GM18505 (cell line): ENCODE results near the gene GRID2.
"Not testable (repeated sequence)": the region's sequence is repeated elsewhere in the genome, so short reads cannot be mapped to it uniquely, and the experiment has no call there.

Experiments
- ATAC-seq: cut with Tn5 transposase; IDR thresholded peaks from one replicate; pipeline ENCODE4 v1.9.1; 2021; ENCODE audit not compliant: unreplicated experiment
- POLR2A ChIP-seq: IDR thresholded peaks from 4 replicates; pipeline ENCODE4 v1.6.1; 2011; ENCODE audit warnings: borderline replicate concordance; ENCODE audit not compliant: insufficient read depth, insufficient read length; ENCODE audit errors: extremely low read depth

The GRID2 gene

GRCh38 chr4:93635943-93636342 is 1332.2 kb downstream of the GRID2 start:
- no peak for TF ChIP-seq POLR2A
- no peak for ATAC-seq

DNA sequence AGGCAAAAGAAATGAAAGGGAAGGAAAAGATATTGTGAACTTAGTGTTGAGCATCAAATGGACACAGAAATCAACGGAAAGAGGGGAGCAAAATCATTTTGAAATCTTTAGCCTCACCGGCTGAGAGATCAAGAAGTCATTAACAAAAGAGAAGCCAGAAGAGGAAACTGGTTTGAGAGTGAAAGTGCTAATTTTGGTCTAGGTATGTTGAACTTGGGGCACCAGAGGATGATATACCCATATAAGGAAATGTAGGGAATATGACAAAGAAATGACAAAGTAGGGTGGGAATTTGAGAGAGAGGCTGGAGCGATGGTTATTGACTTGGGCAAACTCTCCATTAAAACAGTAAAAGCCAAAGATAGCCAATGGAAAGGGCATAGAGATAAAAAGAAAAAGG is 1341.4 kb downstream of the GRID2 start:
- no peak for TF ChIP-seq POLR2A
- no peak for ATAC-seq

DNA sequence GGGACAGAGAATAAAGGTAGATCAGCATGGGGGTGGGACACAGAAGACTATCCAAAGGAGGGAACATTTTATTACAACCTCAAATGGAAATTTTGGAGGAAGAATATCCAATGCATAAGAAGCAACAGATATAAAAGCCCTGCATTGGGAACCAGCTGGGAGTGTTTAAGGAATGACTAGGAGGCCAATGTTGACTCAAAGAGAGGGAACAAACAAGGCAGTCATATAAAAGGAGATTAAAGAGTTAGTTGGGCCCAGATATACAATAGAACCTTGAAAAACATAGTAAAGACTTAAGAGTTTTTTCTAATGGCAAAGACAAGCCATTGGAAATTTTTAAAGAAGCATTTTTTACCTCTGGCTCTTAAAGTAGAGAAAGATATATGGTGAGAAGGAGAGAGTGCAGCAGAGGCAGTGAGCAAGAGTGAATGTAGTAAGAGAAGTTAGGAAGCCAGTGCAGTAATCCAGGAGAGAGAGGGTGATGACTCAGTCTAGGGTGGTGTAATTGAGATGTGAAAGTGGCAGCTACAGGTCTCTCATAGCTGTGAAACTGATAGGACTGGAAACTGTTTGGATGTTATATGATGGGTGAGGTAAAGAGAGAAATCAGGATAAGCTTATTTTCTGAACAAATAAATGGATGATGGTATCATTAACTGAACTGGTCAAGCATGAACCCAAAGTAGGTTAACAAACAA is 1342.6 kb downstream of the GRID2 start:
- TF ChIP-seq POLR2A, result no peak
- peak; percentile 69 for ATAC-seq

DNA sequence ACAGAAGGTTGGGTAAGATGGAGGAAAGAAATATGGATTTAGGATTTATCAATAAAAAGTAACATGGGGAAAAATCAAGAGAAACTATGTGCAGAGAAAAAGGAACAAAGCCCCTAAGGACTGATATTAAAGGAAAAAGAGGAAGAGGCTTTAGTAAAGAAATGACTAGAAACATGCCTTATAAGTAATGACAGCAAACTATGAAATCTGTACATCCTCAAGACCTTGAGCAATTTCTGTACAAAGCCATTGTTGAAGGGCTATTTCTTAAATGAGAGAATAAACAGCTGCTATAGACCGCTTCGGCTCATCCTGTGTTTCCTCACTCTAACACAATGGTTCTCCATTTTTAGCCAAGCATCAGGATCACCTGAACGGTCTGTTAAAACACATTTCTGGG is 1344.5 kb downstream of the GRID2 start:
- ATAC-seq, result no peak
- no peak for TF ChIP-seq POLR2A

- no peak for ATAC-seq
- no peak for TF ChIP-seq POLR2A
Observed at GRCh38 chr4:93649828-93650227, 1346.1 kb downstream of the GRID2 start.

- no peak for TF ChIP-seq POLR2A
- no peak for ATAC-seq
Observed at GRCh38 chr4:93654211-93654610, 1350.4 kb downstream of the GRID2 start.

GRCh38 chr4:93657527-93657926 is 1353.8 kb downstream of the GRID2 start:
- no peak for TF ChIP-seq POLR2A
- ATAC-seq, result peak; percentile 63

DNA sequence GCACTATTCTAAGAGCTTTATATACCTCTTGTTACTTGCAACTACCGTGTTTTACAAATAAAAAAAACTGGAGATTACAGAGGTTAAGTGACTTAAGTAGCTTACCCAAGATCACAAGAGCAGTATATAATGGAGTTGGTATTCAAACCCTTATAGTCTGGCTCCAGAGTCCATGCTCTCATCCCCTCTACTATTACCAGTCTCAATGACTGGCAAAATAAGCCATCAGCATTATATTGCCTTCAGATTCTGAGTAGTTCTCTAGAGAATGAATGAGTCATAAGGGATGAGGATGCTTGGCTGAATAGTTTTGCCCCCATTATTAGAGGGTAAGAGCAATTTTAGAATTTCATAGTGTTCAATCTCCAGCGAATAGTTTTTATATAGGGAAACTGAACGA is 1354.7 kb downstream of the GRID2 start:
- ATAC-seq, result no peak

DNA sequence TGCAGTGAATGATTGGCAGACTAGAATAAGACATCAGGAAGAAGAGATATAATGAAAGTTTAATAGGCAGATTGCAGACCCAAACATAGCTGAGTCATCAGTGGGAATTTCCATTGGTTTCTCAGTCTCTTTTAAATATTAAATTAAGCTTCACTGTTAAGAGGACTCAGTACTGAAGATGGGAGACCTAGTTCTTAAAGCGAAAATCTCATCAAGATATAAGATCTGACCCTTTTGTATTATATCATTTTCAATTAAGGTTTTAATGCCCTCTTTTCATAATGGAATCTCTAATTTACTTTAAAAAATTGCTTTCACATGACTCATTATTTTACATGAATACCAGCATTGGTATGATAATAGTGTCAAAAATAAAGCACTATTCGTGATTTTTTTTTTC is 1355.9 kb downstream of the GRID2 start:
- TF ChIP-seq POLR2A, result no peak
- no peak for ATAC-seq

More for the DNA sequence above, 1354.7 kb downstream of the GRID2 start:
- no peak for TF ChIP-seq POLR2A

GRCh38 chr4:93660036-93660435 is 1356.3 kb downstream of the GRID2 start:
- no peak for TF ChIP-seq POLR2A
- no peak for ATAC-seq

DNA sequence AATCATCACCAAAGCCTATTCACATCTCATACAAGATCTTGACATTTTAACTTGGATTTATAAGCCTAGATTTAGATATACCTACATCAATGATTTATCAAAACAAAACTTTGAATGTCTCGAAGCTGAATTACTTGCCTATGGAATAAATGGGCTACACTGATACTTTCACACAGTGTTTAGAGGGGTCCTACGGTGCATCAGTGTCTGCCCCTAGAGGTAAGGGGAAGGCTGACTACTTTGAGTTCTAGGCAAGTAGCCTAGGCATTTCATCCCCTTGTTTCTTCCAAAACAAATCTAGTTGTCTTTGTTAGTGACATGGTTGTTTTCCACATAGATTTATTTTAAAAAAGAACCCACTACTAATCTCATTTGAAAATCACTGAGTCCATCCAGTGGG is 1366.7 kb downstream of the GRID2 start:
- TF ChIP-seq POLR2A, result no peak
- ATAC-seq, result no peak

- ATAC-seq, result no peak
- TF ChIP-seq POLR2A, result no peak
Observed at GRCh38 chr4:93671093-93671492, 1367.3 kb downstream of the GRID2 start.

- not testable (repeated sequence) for ATAC-seq
Observed at GRCh38 chr4:93676937-93677336, 1373.2 kb downstream of the GRID2 start.

DNA sequence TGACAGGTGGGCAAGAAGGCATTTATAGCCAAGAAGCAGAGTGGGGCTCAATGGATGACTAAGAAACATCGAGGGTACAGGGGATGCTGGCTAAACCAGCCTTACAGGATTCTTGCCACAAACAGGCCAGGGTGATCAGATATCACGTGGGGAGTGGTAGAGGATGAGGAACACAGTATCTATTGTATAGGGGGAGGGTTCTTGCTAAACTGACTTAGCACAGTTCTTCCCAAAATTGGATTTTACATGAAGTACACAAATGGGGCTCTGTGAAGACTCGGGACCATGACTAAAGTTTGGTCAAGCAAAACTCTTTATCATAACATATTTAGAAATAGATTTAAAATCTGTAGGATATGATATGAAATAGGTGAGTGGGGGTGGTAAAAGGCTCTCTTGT is 1380.8 kb downstream of the GRID2 start:
- no peak for TF ChIP-seq POLR2A
- no peak for ATAC-seq

DNA sequence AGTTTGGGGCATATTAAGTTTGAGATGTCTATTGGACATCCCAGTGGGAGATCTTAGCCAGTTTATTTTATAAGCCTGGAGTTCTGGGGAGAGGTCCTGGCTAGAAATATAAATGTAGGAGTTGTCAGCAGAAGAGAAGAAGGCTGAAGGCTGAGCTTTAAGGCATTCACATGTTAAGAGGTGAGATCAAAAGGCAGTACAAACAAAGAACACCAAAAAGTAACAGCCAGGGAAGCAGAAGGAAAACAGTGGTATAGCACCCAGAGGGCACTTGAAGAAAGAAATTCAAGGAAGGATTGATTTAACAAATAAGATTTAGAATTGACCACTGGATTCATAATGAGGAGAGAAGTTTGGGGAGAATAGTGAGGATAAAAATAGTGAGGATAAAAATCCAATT is 1383.5 kb downstream of the GRID2 start:
- no peak for ATAC-seq
- TF ChIP-seq POLR2A, result no peak
